Endothelial cell of umbilical vein (primary cell): Measurements from ENCODE around the gene HRH3. TPM values are rescaled to one million over a fixed set of nuclear protein-coding genes. Genes with fewer than 3 reads are reported as not detected.
A peak's percentile ranks its signal among the peaks of the same experiment; 100 is the strongest.

ENCODE experiments used
- BruUV-seq: library from RNA; stranded (reverse); fragments of 400-500 nt; replicated peaks from 2 replicates; lab custom pipeline; 2021; lab: Mats Ljungman, UMichigan
- CTCF ChIA-PET: fragments of 300-600, 350-600 bp; sonication (Branson Sonifier 250); formaldehyde crosslinking; loops from one replicate; lab custom pipeline; 2021; ENCODE audit warnings: antibody characterized with exemption, inconsistent platforms; lab: Charles Lee
- POLR2A ChIA-PET: fragments of 300-600, 350-600 bp; sonication (Branson Sonifier 250); formaldehyde crosslinking; loops from one replicate; lab custom pipeline; 2021; ENCODE audit warnings: antibody characterized with exemption, inconsistent platforms; lab: Charles Lee
- DNase-seq: peaks from one replicate; pipeline ENCODE4 v3.0.0-alpha.2; 2011; ENCODE audit warnings: low read depth, low spot score
- FAIRE-seq: peaks from 2 replicates; lab custom pipeline; 2011; peaks lifted over from hg19 to GRCh38; lab: Jason Lieb, UNC
- H2AFZ ChIP-seq: 2 replicates; pipeline ENCODE4 v1.6.0; 2012; ENCODE audit warnings: low read depth, low read length, control low read depth, inconsistent platforms
- H3K27ac ChIP-seq: 2 replicates; pipeline ENCODE4 v1.5.1; 2011; ENCODE audit warnings: low read depth, mild to moderate bottlenecking, control low read depth, low read length, moderate library complexity; ENCODE audit not compliant: insufficient read depth
- H3K27me3 ChIP-seq, 2 experiments: 2 replicates each; pipeline versions ENCODE4 v1.6.0 to v1.6.1; 2011; ENCODE audit warnings: low read length in 2 of 2, mixed read lengths in 1 of 2; ENCODE audit not compliant: control insufficient read depth in 2 of 2, insufficient read depth in 2 of 2
- H3K36me3 ChIP-seq, 2 experiments: 2 replicates in 1 of 2; 3 replicates in 1 of 2; pipeline ENCODE4 v1.5.1; 2011; ENCODE audit warnings: low read length in 2 of 2, mild to moderate bottlenecking in 1 of 2, moderate library complexity in 1 of 2; ENCODE audit not compliant: control insufficient read depth in 2 of 2, insufficient read depth in 2 of 2; ENCODE audit errors: extremely low read depth in 1 of 2
- H3K4me1 ChIP-seq: 3 replicates; pipeline ENCODE4 v1.5.1; 2011; ENCODE audit warnings: mild to moderate bottlenecking, low read length; ENCODE audit not compliant: control insufficient read depth, insufficient read depth; ENCODE audit errors: extremely low read depth
- H3K4me2 ChIP-seq: 2 replicates; pipeline ENCODE4 v1.6.1; 2011; ENCODE audit warnings: low read length, control low read depth, mixed read lengths; ENCODE audit not compliant: insufficient read depth
- H3K4me3 ChIP-seq, 3 experiments: fragments of 200-600 bp in 1 of 3; sonication (generic), shearing (Covaris generic) in 1 of 3; replicated peaks in 1 of 3; 2 replicates each; pipeline ENCODE4 v1.5.1; 2011 to 2016; ENCODE audit warnings: control low read depth in 3 of 3, low read length in 3 of 3, mild to moderate bottlenecking in 2 of 3, inconsistent platforms in 1 of 3, low read depth in 1 of 3, moderate library complexity in 1 of 3; ENCODE audit not compliant: insufficient read depth in 1 of 3
- H3K79me2 ChIP-seq: 2 replicates; pipeline ENCODE4 v1.6.0; 2012; ENCODE audit warnings: low read length, inconsistent platforms; ENCODE audit not compliant: control insufficient read depth, insufficient read depth
- H3K9ac ChIP-seq: replicated peaks from 2 replicates; pipeline ENCODE3; 2011; ENCODE audit warnings: low read length, control low read depth; ENCODE audit not compliant: insufficient read depth; ENCODE audit errors: extremely low read depth
- H3K9me1 ChIP-seq: replicated peaks from 3 replicates; pipeline ENCODE4 v1.6.0; 2011; ENCODE audit warnings: mild to moderate bottlenecking, low read length; ENCODE audit not compliant: control insufficient read depth, insufficient read depth; ENCODE audit errors: extremely low read depth
- H3K9me3 ChIP-seq: replicated peaks from 2 replicates; pipeline ENCODE4 v1.5.1; 2012; ENCODE audit warnings: low read length, inconsistent platforms; ENCODE audit not compliant: control insufficient read depth, insufficient read depth
- H4K20me1 ChIP-seq: replicated peaks from 2 replicates; pipeline ENCODE3; 2011; ENCODE audit warnings: mild to moderate bottlenecking, low read length; ENCODE audit not compliant: control insufficient read depth, insufficient read depth; ENCODE audit errors: extremely low read depth
- EZH2 ChIP-seq: IDR thresholded peaks from 2 replicates; pipeline ENCODE4 v1.6.1; 2012; ENCODE audit warnings: borderline replicate concordance, low read depth, mild to moderate bottlenecking, moderate library complexity, low read length, inconsistent platforms; ENCODE audit not compliant: severe bottlenecking
- FOS ChIP-seq: IDR thresholded peaks from 2 replicates; pipeline ENCODE4 v1.6.1; 2011; ENCODE audit warnings: mild to moderate bottlenecking, low read length, moderate library complexity, borderline replicate concordance; ENCODE audit not compliant: insufficient read depth
- GATA2 ChIP-seq: IDR thresholded peaks from 2 replicates; pipeline ENCODE4 v1.7.0; 2011; ENCODE audit warnings: low read depth, mild to moderate bottlenecking, moderate library complexity, mixed read lengths, low read length; ENCODE audit not compliant: insufficient read length, insufficient read depth
- JUN ChIP-seq: IDR thresholded peaks from 2 replicates; pipeline ENCODE4 v1.6.1; 2011; ENCODE audit warnings: borderline replicate concordance, low read depth; ENCODE audit not compliant: insufficient read length, insufficient read depth
- MYC ChIP-seq: IDR thresholded peaks from one replicate; pipeline ENCODE4 v1.6.1; 2011; ENCODE audit warnings: mild to moderate bottlenecking, low read depth, low read length
- POLR2A ChIP-seq: IDR thresholded peaks from 2 replicates; pipeline ENCODE4 v1.6.1; 2012; ENCODE audit warnings: low read depth, mild to moderate bottlenecking, control low read depth, low read length
- POLR2AphosphoS5 ChIP-seq: IDR thresholded peaks from 2 replicates; pipeline ENCODE4 v1.6.1; 2012; ENCODE audit warnings: low read depth, mild to moderate bottlenecking, control low read depth, low read length, moderate library complexity; ENCODE audit not compliant: insufficient read depth
- dilution Hi-C: fragments of 300-500 bp; cut with MboI; formaldehyde crosslinking; loops from one replicate; pipeline ENCODE4 v1.15.0; 2019; ENCODE audit warnings: low sequenced_read_pairs; ENCODE audit not compliant: extremely low pct_ligation_motif_present
- intact Hi-C: fragments of 100-400 bp; cut with micrococcal nuclease; formaldehyde crosslinking; loops from one replicate; pipeline ENCODE4 v1.10.0; 2022
- polyA plus RNA-seq, 4 experiments: library from polyadenylated mRNA; depleted of rRNA in 3 of 4; stranded (reverse) in 3 of 4; unstranded in 1 of 4; fragments of >200 nt; gene quantifications; 2 replicates each; pipeline versions ENCODE4 v1.2.1 to v1.2.3, GENCODE V29; 2011 to 2012; ENCODE audit warnings: missing spikeins in 1 of 4
- total RNA-seq: library from RNA; stranded (reverse); gene quantifications from 2 replicates; pipeline ENCODE4 v1.2.3, GENCODE V29; 2021
- TF ChIP-seq, protein P1 (sequence below), 2 donors: IDR thresholded peaks; 1 replicate in 1 of 2; 2 replicates in 1 of 2; pipeline ENCODE4 v1.5.1; 2011; ENCODE audit warnings: low read length in 2 of 2, mild to moderate bottlenecking in 2 of 2, moderate library complexity in 2 of 2, control low read depth in 1 of 2, inconsistent platforms in 1 of 2, low read depth in 1 of 2; ENCODE audit not compliant: insufficient read depth in 1 of 2; ENCODE audit errors: extremely low read depth in 1 of 2
- TF ChIP-seq, protein P2 (sequence below): IDR thresholded peaks from 2 replicates; pipeline ENCODE4 v1.6.1; 2011; ENCODE audit not compliant: insufficient read depth, insufficient read length

HRH3 gene
- total and polyA plus RNA-seq, 2 donors (not counting 3 experiments of a cell fraction or from before 2014, with no cell fraction given) = not detected

DNA sequence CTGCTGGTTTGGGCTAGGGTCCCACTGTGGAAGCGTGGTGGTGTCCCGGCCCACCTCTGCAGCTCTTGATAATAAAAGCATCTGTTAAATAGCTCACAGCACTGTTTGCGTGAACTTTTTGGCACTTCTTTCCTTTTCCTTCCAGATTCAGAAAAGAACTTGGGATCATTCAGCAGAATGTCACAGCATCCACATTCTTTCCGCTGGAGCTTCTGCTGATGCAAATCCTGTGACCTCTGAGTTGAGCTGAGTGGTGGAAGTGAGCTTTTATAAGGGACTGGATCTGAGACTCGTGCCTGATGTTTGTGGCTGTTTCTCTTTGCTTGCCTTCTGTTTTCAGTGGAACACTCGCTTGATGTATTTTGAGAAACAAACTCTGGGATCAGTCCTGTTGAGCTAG, 22.1 kb upstream of the HRH3 start:
- no peaks in the 10 kb centered on the region for H4K20me1 ChIP-seq

DNA sequence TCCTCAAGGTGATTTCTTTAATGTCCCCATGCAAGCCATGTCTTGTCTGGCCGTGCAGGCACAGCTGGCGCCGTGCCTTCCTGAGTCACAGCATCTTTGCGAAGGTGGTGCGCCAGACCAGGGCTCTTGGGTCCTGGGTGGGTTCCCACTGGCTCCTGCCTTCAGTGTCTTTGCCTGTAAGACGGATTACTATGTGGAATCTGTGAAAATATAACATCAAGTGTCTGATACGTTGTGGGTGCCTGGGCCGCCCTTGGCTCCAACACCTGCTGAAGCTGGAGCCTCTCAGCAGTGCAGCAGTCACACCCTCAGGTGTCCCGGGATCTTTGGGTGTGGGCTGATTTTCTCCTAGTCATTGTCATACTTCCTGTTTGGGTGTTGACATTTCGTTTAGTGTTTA, 21.4 kb upstream of the HRH3 start:
- Histone ChIP-seq H2AFZ (no peak overlapping the region), H3K9ac (no peak overlapping the region), H3K79me2 (peaks cover 3% of the 10 kb centered on the region), H3K27ac (no peak overlapping the region), H3K4me3 (no peak overlapping the region), H3K36me3 (peaks cover 0 to 6% of the 10 kb centered on the region in 2 experiments), H3K4me1 (peaks cover 5% of the 10 kb centered on the region), H3K9me1 (no peaks in the 10 kb centered on the region), H3K9me3 (no peaks in the 10 kb centered on the region), H3K4me2 (no peak overlapping the region), H4K20me1 (no peaks in the 10 kb centered on the region), H3K27me3 (no peaks in the 10 kb centered on the region)
- ChIA-PET CTCF (no interaction called here), POLR2A (no interaction called here)
- DNase-seq (no peak), FAIRE-seq (no peak)
- TF ChIP-seq POLR2AphosphoS5 (no peak), POLR2A (no peak), JUN (no peak), MYC (no peak), GATA2 (no peak)
- TF ChIP-seq, protein P1, sequence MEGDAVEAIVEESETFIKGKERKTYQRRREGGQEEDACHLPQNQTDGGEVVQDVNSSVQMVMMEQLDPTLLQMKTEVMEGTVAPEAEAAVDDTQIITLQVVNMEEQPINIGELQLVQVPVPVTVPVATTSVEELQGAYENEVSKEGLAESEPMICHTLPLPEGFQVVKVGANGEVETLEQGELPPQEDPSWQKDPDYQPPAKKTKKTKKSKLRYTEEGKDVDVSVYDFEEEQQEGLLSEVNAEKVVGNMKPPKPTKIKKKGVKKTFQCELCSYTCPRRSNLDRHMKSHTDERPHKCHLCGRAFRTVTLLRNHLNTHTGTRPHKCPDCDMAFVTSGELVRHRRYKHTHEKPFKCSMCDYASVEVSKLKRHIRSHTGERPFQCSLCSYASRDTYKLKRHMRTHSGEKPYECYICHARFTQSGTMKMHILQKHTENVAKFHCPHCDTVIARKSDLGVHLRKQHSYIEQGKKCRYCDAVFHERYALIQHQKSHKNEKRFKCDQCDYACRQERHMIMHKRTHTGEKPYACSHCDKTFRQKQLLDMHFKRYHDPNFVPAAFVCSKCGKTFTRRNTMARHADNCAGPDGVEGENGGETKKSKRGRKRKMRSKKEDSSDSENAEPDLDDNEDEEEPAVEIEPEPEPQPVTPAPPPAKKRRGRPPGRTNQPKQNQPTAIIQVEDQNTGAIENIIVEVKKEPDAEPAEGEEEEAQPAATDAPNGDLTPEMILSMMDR (IDR thresholded peaks at IDR 0.05; ENCODE audit: extremely low read depth in 1 of 2, insufficient read depth in 1 of 2, low read depth in 1 of 2, low read length in 2 of 2) = no peak
- no TSS peak for BruUV-seq
- dilution Hi-C loops = no loop called here
- intact Hi-C loops = no loop called here

More for the DNA sequence above, 22.1 kb upstream of the HRH3 start:
- no peak overlapping the region for H2AFZ ChIP-seq
- H3K4me2 ChIP-seq = no peak overlapping the region
- peaks cover 0 to 6% of the 10 kb centered on the region in 2 experiments for H3K36me3 ChIP-seq
- TF ChIP-seq, protein P2, sequence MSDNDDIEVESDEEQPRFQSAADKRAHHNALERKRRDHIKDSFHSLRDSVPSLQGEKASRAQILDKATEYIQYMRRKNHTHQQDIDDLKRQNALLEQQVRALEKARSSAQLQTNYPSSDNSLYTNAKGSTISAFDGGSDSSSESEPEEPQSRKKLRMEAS = no peak
- no peak for TF ChIP-seq GATA2
- TF ChIP-seq POLR2A = no peak
- no peak for TF ChIP-seq FOS
- no peak for TF ChIP-seq EZH2
- TF ChIP-seq MYC = no peak
- intact Hi-C loops = no loop called here
- no TSS peak for BruUV-seq
- DNase-seq = peak; percentile 20
- H3K9ac ChIP-seq = no peak overlapping the region
- dilution Hi-C loops = no loop called here
- no peaks in the 10 kb centered on the region for H3K9me3 ChIP-seq
- CTCF ChIA-PET = no interaction called here
- peaks cover 5% of the 10 kb centered on the region for H3K4me1 ChIP-seq
- H3K27me3 ChIP-seq = no peaks in the 10 kb centered on the region
- H3K27ac ChIP-seq = no peak overlapping the region
- POLR2A ChIA-PET = no interaction called here
- peaks cover 3% of the 10 kb centered on the region for H3K79me2 ChIP-seq
- no peak overlapping the region for H3K4me3 ChIP-seq
- H3K9me1 ChIP-seq = no peaks in the 10 kb centered on the region
- FAIRE-seq = no peak
